A673 (cell line): ENCODE data around the gene STX4. TPM values are rescaled to one million over a fixed set of nuclear protein-coding genes. Genes with fewer than 3 reads are reported as not detected.

ENCODE experiments used
- BruUV-seq: library from RNA; stranded (reverse); fragments of 400-500 nt; replicated peaks from 2 replicates; lab custom pipeline; 2021; lab: Mats Ljungman, UMichigan
- CTCF ChIA-PET: fragments of 300-600 bp; sonication (Branson Sonifier 250); formaldehyde crosslinking; loops from one replicate; lab custom pipeline; 2022; ENCODE audit warnings: antibody characterized with exemption; lab: Charles Lee
- POLR2A ChIA-PET: fragments of 300-600 bp; sonication (Branson Sonifier 250); formaldehyde crosslinking; loops from one replicate; lab custom pipeline; 2022; ENCODE audit warnings: antibody characterized with exemption; ENCODE audit not compliant: low non-redundant PET; lab: Charles Lee
- DNase-seq: peaks from one replicate; pipeline ENCODE4 v3.0.0-alpha.2; 2015; ENCODE audit warnings: low spot score
- H3K27ac ChIP-seq: fragments of 200-600 bp; sonication (generic); 2 replicates; pipeline ENCODE4 v1.5.1; 2016; ENCODE audit warnings: mixed run types, low read depth, mild to moderate bottlenecking, mixed read lengths, antibody characterized with exemption, low read length; ENCODE audit not compliant: poor library complexity, severe bottlenecking
- H3K27me3 ChIP-seq: fragments of 200-600 bp; sonication (generic); replicated peaks from 2 replicates; pipeline ENCODE4 v1.6.1; 2017; ENCODE audit warnings: mixed run types, low read depth, mild to moderate bottlenecking, mixed read lengths, antibody characterized with exemption, low read length; ENCODE audit not compliant: insufficient read depth, poor library complexity
- H3K36me3 ChIP-seq: fragments of 200-600 bp; sonication (generic); 2 replicates; pipeline ENCODE4 v1.6.1; 2016; ENCODE audit warnings: mixed run types, mild to moderate bottlenecking, mixed read lengths, antibody characterized with exemption, low read length; ENCODE audit not compliant: insufficient read depth, poor library complexity, severe bottlenecking
- H3K4me1 ChIP-seq: fragments of 200-600 bp; sonication (generic); 2 replicates; pipeline ENCODE4 v1.6.1; 2017; ENCODE audit warnings: mixed run types, mild to moderate bottlenecking, mixed read lengths, antibody characterized with exemption, low read length; ENCODE audit not compliant: insufficient read depth, poor library complexity, severe bottlenecking
- H3K4me3 ChIP-seq: fragments of 200-600 bp; sonication (generic); 2 replicates; pipeline ENCODE4 v1.5.1; 2016; ENCODE audit warnings: low read depth, mixed run types, mild to moderate bottlenecking, mixed read lengths, low read length; ENCODE audit not compliant: poor library complexity, severe bottlenecking
- H3K9me3 ChIP-seq: fragments of 200-600 bp; sonication (generic); 2 replicates; pipeline ENCODE4 v1.6.1; 2016; ENCODE audit warnings: mixed run types, low read depth, mild to moderate bottlenecking, mixed read lengths, antibody characterized with exemption, low read length; ENCODE audit not compliant: poor library complexity, severe bottlenecking
- EZH2 ChIP-seq: fragments of 200-600 bp; sonication (generic); IDR thresholded peaks from 2 replicates; pipeline ENCODE4 v1.6.1; 2017; ENCODE audit warnings: borderline replicate concordance, low read depth, mild to moderate bottlenecking, mixed read lengths, antibody characterized with exemption, low read length; ENCODE audit not compliant: poor library complexity, severe bottlenecking
- intact Hi-C: fragments of 100-400 bp; cut with micrococcal nuclease; formaldehyde crosslinking; loops from one replicate; pipeline ENCODE4 v1.10.0; 2022; ENCODE audit not compliant: unreplicated experiment
- total RNA-seq: library from RNA; stranded (reverse); gene quantifications from 2 replicates; pipeline ENCODE4 v1.2.3, GENCODE V29; 2021
- TF ChIP-seq, protein P1 (sequence below): fragments of 300-800, 200-600 bp; sonication (generic); conservative IDR thresholded peaks from 2 replicates; pipeline ENCODE4 v1.5.1; 2017; ENCODE audit warnings: low read depth, mild to moderate bottlenecking, antibody characterized with exemption, low read length, moderate library complexity, mixed read lengths

Gene STX4
- total RNA-seq, 1 experiment from 2014 or later, result 31.2 TPM

DNA sequence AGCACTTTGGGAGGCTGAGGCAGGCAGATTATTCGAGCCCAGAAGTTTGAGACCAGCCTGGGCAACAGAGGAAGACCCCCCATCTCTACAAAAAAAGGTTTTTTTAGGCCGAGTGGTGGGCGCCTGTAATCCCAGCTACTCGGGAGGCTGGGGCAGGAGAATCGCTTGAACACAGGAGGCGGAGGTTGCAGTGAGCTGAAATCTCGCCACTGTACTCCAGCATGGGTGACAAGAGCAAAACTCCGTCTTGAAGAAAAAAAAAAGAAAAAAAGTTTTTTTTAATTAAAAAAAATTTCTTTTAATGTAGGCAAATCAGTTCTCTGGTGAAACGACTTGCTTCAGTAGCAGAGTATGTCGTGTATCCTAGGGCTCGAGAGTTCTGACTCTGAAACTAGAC lies 37.4 kb upstream of the STX4 start:
- Histone ChIP-seq H3K27me3 (no peaks in the 10 kb centered on the region), H3K9me3 (no peaks in the 10 kb centered on the region), H3K4me3 (no peak overlapping the region), H3K36me3 (no peaks in the 10 kb centered on the region), H3K27ac (no peak overlapping the region), H3K4me1 (no peaks in the 10 kb centered on the region)
- ChIA-PET CTCF (no interaction called here), POLR2A (no interaction called here)
- DNase-seq, result no peak
- no TSS peak for BruUV-seq
- intact Hi-C loops, result loop anchor here (5.0 kb wide), 1 partner anchor 146 kb away; no protein-coding TSS in a partner anchor
- TF ChIP-seq, protein P1, sequence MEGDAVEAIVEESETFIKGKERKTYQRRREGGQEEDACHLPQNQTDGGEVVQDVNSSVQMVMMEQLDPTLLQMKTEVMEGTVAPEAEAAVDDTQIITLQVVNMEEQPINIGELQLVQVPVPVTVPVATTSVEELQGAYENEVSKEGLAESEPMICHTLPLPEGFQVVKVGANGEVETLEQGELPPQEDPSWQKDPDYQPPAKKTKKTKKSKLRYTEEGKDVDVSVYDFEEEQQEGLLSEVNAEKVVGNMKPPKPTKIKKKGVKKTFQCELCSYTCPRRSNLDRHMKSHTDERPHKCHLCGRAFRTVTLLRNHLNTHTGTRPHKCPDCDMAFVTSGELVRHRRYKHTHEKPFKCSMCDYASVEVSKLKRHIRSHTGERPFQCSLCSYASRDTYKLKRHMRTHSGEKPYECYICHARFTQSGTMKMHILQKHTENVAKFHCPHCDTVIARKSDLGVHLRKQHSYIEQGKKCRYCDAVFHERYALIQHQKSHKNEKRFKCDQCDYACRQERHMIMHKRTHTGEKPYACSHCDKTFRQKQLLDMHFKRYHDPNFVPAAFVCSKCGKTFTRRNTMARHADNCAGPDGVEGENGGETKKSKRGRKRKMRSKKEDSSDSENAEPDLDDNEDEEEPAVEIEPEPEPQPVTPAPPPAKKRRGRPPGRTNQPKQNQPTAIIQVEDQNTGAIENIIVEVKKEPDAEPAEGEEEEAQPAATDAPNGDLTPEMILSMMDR, result no peak
- no peak for TF ChIP-seq EZH2

DNA sequence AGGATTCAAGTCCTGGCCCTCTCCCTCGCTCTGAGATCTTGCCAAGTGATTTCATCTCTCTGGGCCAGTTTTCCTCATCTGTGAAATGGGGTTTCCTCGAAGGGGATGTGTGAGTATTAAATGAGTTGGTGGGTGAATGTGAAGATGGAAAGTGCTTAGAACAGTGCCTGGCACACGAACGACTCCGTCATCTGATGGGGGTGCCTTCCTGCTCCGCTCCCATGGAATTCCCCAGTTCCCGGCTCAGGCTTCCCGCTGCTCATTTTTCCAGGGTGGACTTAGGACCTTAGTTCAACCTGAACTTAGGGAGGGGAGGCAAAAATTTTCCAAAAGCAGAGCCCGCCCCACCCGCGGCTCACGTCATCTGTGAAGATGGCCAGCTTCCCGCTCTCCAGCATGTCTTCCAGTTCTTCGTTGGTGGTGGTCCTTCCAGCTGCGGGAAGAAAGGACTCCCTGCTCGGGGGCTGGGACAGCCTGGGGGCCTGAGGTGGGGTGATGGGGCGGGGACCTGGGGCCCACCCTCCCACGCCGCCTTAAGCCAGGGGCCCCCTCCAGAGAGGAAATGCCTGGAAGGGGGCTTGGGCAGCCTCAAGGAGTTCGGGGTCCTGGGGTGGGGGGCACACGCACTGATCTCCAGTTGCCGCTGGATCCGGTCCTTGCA lies 36.9 kb upstream of the STX4 start:
- POLR2A ChIA-PET, result no interaction called here

GRCh38 chr16:30996985-30997724 lies 36.2 kb upstream of the STX4 start:
- intact Hi-C loops, result loop anchor here (5.0 kb wide), 1 partner anchor 145 kb away; no protein-coding TSS in a partner anchor
- Histone ChIP-seq H3K4me3 (peak overlapping the region; percentile 50), H3K27me3 (no peaks in the 10 kb centered on the region), H3K27ac (no peak overlapping the region), H3K9me3 (no peaks in the 10 kb centered on the region), H3K4me1 (no peaks in the 10 kb centered on the region), H3K36me3 (no peaks in the 10 kb centered on the region)
- peak; percentile 72 for DNase-seq
- POLR2A ChIA-PET, result interaction anchor here (0.6 kb wide), 1 partner anchor 121 kb away, joined by 4 read pairs; no protein-coding TSS in a partner anchor
- no TSS peak for BruUV-seq
- no peak for TF ChIP-seq EZH2
- TF ChIP-seq, protein P1, result no peak
- CTCF ChIA-PET, result interaction anchor here (1.0 kb wide), 1 partner anchor 12 kb away, joined by 5 read pairs; the partner anchor contains the start of gene HSD3B7

More for the DNA sequence above, 36.9 kb upstream of the STX4 start:
- no peaks in the 10 kb centered on the region for H3K4me1 ChIP-seq
- H3K27ac ChIP-seq, result no peak overlapping the region
- no TSS peak for BruUV-seq
- intact Hi-C loops, result loop anchor here (5.0 kb wide), 1 partner anchor 146 kb away; no protein-coding TSS in a partner anchor
- H3K27me3 ChIP-seq, result no peaks in the 10 kb centered on the region
- TF ChIP-seq, protein P1, result no peak
- TF ChIP-seq EZH2, result no peak
- CTCF ChIA-PET, result interaction anchor here (1.0 kb wide), 1 partner anchor 12 kb away, joined by 5 read pairs; the partner anchor contains the start of gene HSD3B7
- DNase-seq, result no peak
- H3K9me3 ChIP-seq, result no peaks in the 10 kb centered on the region
- no peaks in the 10 kb centered on the region for H3K36me3 ChIP-seq
- H3K4me3 ChIP-seq, result peak overlapping the region; percentile 50
